K562 (cell line): ENCODE data around the gene HMOX2. TPM values are rescaled to one million over a fixed set of nuclear protein-coding genes. Genes with fewer than 3 reads are reported as not detected.

Source experiments
- ATAC-seq: fragments of 200-7000 bp; cut with Tn5 transposase; 3 replicates; pipeline ENCODE4 v1.9.1; 2020; ENCODE audit warnings: moderate library complexity
- BruUV-seq: library from RNA; stranded (reverse); fragments of 400-500 nt; replicated peaks from 2 replicates; lab custom pipeline; 2021; lab: Mats Ljungman, UMichigan
- CTCF ChIA-PET: fragments of 300-600 bp; formaldehyde crosslinking; extraction: SDS; loops from one replicate; lab custom pipeline; 2021; ENCODE audit warnings: low intra/inter-chr PET ratio; lab: Yijun Ruan, JAX
- POLR2A ChIA-PET: fragments of 300-600, 350-650 bp; sonication (Branson Sonifier 250); formaldehyde crosslinking; extraction: SDS; loops from one replicate; lab custom pipeline; 2021; ENCODE audit warnings: antibody characterized with exemption, inconsistent platforms; lab: Yijun Ruan, JAX
- DNase-seq, 4 experiments: peaks; one replicate each; pipeline versions ENCODE4 v3.0.0 to v3.0.0-alpha.2; 2011 to 2018; ENCODE audit warnings: low spot score in 3 of 4, mixed read lengths in 3 of 4; ENCODE audit errors: extremely low read depth in 1 of 4
- FAIRE-seq: peaks from 2 replicates; lab custom pipeline; 2011; peaks lifted over from hg19 to GRCh38; lab: Jason Lieb, UNC
- H2AFZ ChIP-seq: 2 replicates; pipeline ENCODE4 v1.6.0; 2011; ENCODE audit warnings: low read depth, low read length, control low read depth, inconsistent platforms
- H3K27ac ChIP-seq: fragments of 200-600 bp; 3 replicates; pipeline ENCODE4 v1.8.0; 2011; ENCODE audit warnings: low read depth, mild to moderate bottlenecking, control low read depth, inconsistent platforms, low read length, moderate library complexity, mixed read lengths; ENCODE audit errors: extremely low read depth
- H3K27me3 ChIP-seq, 2 experiments: fragments of 300-600 bp in 1 of 2; 2 replicates in 1 of 2; 3 replicates in 1 of 2; pipeline versions ENCODE4 v1.6.0 to v1.8.0; 2011; ENCODE audit warnings: inconsistent platforms in 2 of 2, low read length in 2 of 2, mild to moderate bottlenecking in 1 of 2, mixed read lengths in 1 of 2, moderate library complexity in 1 of 2; ENCODE audit not compliant: control insufficient read depth in 2 of 2, insufficient read depth in 2 of 2
- H3K36me3 ChIP-seq: fragments of 300-600 bp; 3 replicates; pipeline ENCODE4 v1.8.0; 2011; ENCODE audit warnings: mild to moderate bottlenecking, low read length, inconsistent platforms; ENCODE audit not compliant: control insufficient read depth, insufficient read depth
- H3K4me1 ChIP-seq, 2 experiments: fragments of 200-600 bp in 1 of 2; replicated peaks in 1 of 2; 2 replicates in 1 of 2; 3 replicates in 1 of 2; pipeline versions ENCODE4 v1.5.1 to v1.8.0; 2011; ENCODE audit warnings: inconsistent platforms in 2 of 2, low read length in 2 of 2, mild to moderate bottlenecking in 1 of 2, mixed read lengths in 1 of 2, moderate library complexity in 1 of 2; ENCODE audit not compliant: control insufficient read depth in 2 of 2, insufficient read depth in 2 of 2
- H3K4me2 ChIP-seq: 2 replicates; pipeline ENCODE4 v1.6.1; 2011; ENCODE audit warnings: low read length, control low read depth, inconsistent platforms, mixed read lengths; ENCODE audit not compliant: insufficient read depth
- H3K4me3 ChIP-seq: fragments of 200-600 bp; sonication (generic), shearing (Covaris generic); 2 replicates; pipeline ENCODE4 v1.5.1; 2016; ENCODE audit warnings: control low read depth, inconsistent platforms
- H3K79me2 ChIP-seq: fragments of 200-600 bp; 3 replicates; pipeline ENCODE4 v1.8.0; 2011; ENCODE audit warnings: low read length, inconsistent platforms; ENCODE audit not compliant: control insufficient read depth, insufficient read depth
- H3K9ac ChIP-seq, 2 experiments: 2 replicates each; pipeline versions ENCODE4 v1.6.0 to v1.6.1; 2011; ENCODE audit warnings: low read depth in 2 of 2, low read length in 2 of 2, control low read depth in 1 of 2, inconsistent platforms in 1 of 2, mild to moderate bottlenecking in 1 of 2, mixed read lengths in 1 of 2; ENCODE audit not compliant: insufficient read depth in 1 of 2
- H3K9me1 ChIP-seq: one replicate; pipeline ENCODE4 v1.6.0; 2011; ENCODE audit warnings: inconsistent platforms, mild to moderate bottlenecking, low read length, moderate library complexity; ENCODE audit not compliant: control insufficient read depth, insufficient read depth
- H3K9me3 ChIP-seq: replicated peaks from 2 replicates; pipeline ENCODE4 v1.5.1; 2011; ENCODE audit warnings: low read depth, low read length, inconsistent platforms; ENCODE audit not compliant: control insufficient read depth, insufficient read depth
- H4K20me1 ChIP-seq: replicated peaks from 2 replicates; pipeline ENCODE4 v1.6.1; 2011; ENCODE audit warnings: low read length, inconsistent platforms, mixed read lengths; ENCODE audit not compliant: control insufficient read depth, insufficient read depth
- DPF2 ChIP-seq: fragments of 450-650 bp; IDR thresholded peaks from 2 replicates; pipeline ENCODE4 v1.6.1; 2016
- HMGN3 ChIP-seq: IDR thresholded peaks from 2 replicates; pipeline ENCODE4 v1.6.1; 2011; ENCODE audit warnings: borderline replicate concordance, low read depth, mild to moderate bottlenecking, mixed read lengths, low read length; ENCODE audit not compliant: insufficient read length; ENCODE audit errors: extremely low read depth
- NR3C1 ChIP-seq: sonication (generic); formaldehyde crosslinking; IDR thresholded peaks from 2 replicates; pipeline ENCODE4 v1.8.1; 2022; ENCODE audit warnings: missing genetic modification reagents
- POLR2AphosphoS5 ChIP-seq: IDR thresholded peaks from 2 replicates; pipeline ENCODE4 v1.6.1; 2011; ENCODE audit warnings: mild to moderate bottlenecking, low read depth, low read length, moderate library complexity; ENCODE audit not compliant: control insufficient read depth, insufficient read depth
- POLR2G ChIP-seq: fragments of 200-400 bp; formaldehyde crosslinking; IDR thresholded peaks from 2 replicates; pipeline ENCODE4 v1.6.1; 2017; ENCODE audit warnings: low read depth, mild to moderate bottlenecking, antibody characterized with exemption, low read length, moderate library complexity
- RBFOX2 ChIP-seq: fragments of 200-400 bp; formaldehyde crosslinking; IDR thresholded peaks from 2 replicates; pipeline ENCODE4 v1.6.1; 2017; ENCODE audit warnings: low read depth, mild to moderate bottlenecking, low read length, moderate library complexity
- SRSF9 ChIP-seq: fragments of 200-400 bp; formaldehyde crosslinking; IDR thresholded peaks from 2 replicates; pipeline ENCODE4 v1.6.1; 2017; ENCODE audit warnings: low read depth, low read length, borderline replicate concordance
- ZFX ChIP-seq: sonication (generic); formaldehyde crosslinking; IDR thresholded peaks from 2 replicates; pipeline ENCODE4 v1.8.0; 2022; ENCODE audit warnings: mild to moderate bottlenecking, missing genetic modification reagents, moderate library complexity
- ZNF444 ChIP-seq: fragments of 250-450 bp; sonication (Bioruptor Pico); IDR thresholded peaks from 2 replicates; pipeline ENCODE4 v1.4.0; 2020; ENCODE audit warnings: mild to moderate bottlenecking, moderate library complexity
- WGBS: fragments of 100-300 bp; shearing (Covaris generic); methylation state at CpG from one replicate; pipeline ENCODE4 v1.1.6; 2016; ENCODE audit warnings: low coverage, mixed read lengths; ENCODE audit not compliant: insufficient coverage; ENCODE audit errors: missing lambda C conversion rate; 5-methylcytosine and 5-hydroxymethylcytosine counted together
- in situ Hi-C: fragments of 300-500 bp; cut with MboI; formaldehyde crosslinking; loops from 4 replicates; pipeline ENCODE4 v1.15.0; 2018; ENCODE audit warnings: inconsistent platforms, mixed read lengths
- intact Hi-C: fragments of 100-400 bp; cut with micrococcal nuclease; formaldehyde crosslinking; loops from 2 replicates; pipeline ENCODE4 v1.14.2; 2022
- polyA plus RNA-seq, 8 experiments: library from polyadenylated mRNA; depleted of rRNA in 4 of 8; stranded (reverse) in 5 of 8; unstranded in 3 of 8; fragments of >200 nt; fragmentation: Nextera tagmentation in 2 of 8; fragmentation: Illumina TruSeq in 1 of 8; extraction: Ambion mirVana in 2 of 8; extraction: Trizol in 1 of 8; gene quantifications; 2 replicates each; pipeline versions ENCODE4 v1.2.1 to v1.2.3, GENCODE V29; 2011 to 2014; ENCODE audit warnings: inconsistent platforms in 1 of 8, missing spikeins in 1 of 8
- total RNA-seq, 7 experiments: library from RNA; depleted of rRNA in 6 of 7; stranded (reverse); fragments of >200 nt in 6 of 7; fragmentation: Illumina TruSeq in 2 of 7; extraction: Trizol in 2 of 7; gene quantifications; 2 replicates each; pipeline versions ENCODE4 v1.2.1 to v1.2.3, GENCODE V29; 2011 to 2021; ENCODE audit warnings: low replicate concordance in 1 of 7
- TF ChIP-seq, protein P1 (sequence below): sonication (generic); formaldehyde crosslinking; IDR thresholded peaks from 2 replicates; pipeline ENCODE4 v1.8.1; 2023; ENCODE audit warnings: mild to moderate bottlenecking, missing genetic modification reagents

HMOX2 gene
- total and polyA plus RNA-seq, 9 of the 15 experiments (the other 6 are each of a cell fraction or from before 2014, with no cell fraction given): 26.8 to 87.4 (median 57.4) TPM

DNA sequence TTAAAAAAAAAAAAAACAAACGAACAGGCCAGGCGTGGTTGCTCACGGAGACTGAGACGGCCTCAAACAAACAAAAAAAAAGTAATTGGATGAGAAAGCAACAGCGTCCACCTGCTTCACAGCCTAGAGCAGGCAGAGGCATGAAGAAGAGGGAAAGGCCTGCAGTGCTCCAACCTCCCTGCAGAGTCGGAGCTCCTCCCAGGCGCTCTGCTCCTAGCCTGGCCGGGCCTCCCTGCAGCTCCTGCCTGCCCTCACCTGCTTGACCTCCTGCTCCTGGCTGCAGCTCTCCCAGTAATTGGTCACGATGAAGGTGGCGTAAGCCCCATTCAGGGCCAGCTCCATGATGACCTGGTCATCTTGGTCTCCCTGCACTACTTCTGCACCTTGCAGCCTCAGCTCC is 7.2 kb upstream of the HMOX2 start:
- in situ Hi-C loops (no loop called here), intact Hi-C loops (no loop called here)
- Histone ChIP-seq H3K9me3 (no peaks in the 10 kb centered on the region), H3K27me3 (no peaks in the 10 kb centered on the region), H3K9ac (peak overlapping the region in 1 of 2 experiments; percentile 3; a peak in 1 of 4 replicates), H3K4me1 (peaks cover 3 to 12% of the 10 kb centered on the region in 2 experiments; a peak in 3 of 5 replicates), H3K36me3 (peaks cover 58% of the 10 kb centered on the region; the same call in 2 of the 3 replicates), H3K79me2 (peaks cover 21% of the 10 kb centered on the region), H3K9me1 (no peaks in the 10 kb centered on the region), H3K27ac (no peak overlapping the region), H3K4me3 (no peak overlapping the region), H3K4me2 (no peak overlapping the region), H2AFZ (no peak overlapping the region), H4K20me1 (no peaks in the 10 kb centered on the region)
- no peak for DNase-seq
- WGBS: 98% methylated on average over 6 of the region's 10 CpGs
- TF ChIP-seq, protein P1, sequence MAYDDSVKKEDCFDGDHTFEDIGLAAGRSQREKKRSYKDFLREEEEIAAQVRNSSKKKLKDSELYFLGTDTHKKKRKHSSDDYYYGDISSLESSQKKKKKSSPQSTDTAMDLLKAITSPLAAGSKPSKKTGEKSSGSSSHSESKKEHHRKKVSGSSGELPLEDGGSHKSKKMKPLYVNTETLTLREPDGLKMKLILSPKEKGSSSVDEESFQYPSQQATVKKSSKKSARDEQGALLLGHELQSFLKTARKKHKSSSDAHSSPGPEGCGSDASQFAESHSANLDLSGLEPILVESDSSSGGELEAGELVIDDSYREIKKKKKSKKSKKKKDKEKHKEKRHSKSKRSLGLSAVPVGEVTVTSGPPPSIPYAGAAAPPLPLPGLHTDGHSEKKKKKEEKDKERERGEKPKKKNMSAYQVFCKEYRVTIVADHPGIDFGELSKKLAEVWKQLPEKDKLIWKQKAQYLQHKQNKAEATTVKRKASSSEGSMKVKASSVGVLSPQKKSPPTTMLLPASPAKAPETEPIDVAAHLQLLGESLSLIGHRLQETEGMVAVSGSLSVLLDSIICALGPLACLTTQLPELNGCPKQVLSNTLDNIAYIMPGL (CRISPR knock-in tag): no peak
- TF ChIP-seq POLR2G: 0 out of 2 replicates have a peak, but pooled peaks have one; percentile 21
- peak; percentile 46; the same call in 1 of the 2 replicates for TF ChIP-seq RBFOX2
- TF ChIP-seq POLR2AphosphoS5: 0 out of 2 replicates have a peak, but pooled peaks have one; percentile 8
- no peak for TF ChIP-seq DPF2
- TF ChIP-seq NR3C1: no peak
- TF ChIP-seq ZFX (CRISPR knock-in tag): no peak
- TF ChIP-seq HMGN3: no peak
- TF ChIP-seq ZNF444: no peak
- TF ChIP-seq SRSF9: no peak
- ChIA-PET POLR2A (interaction anchor here (0.7 to 6.6 kb wide), 2 partner anchors 8 to 105 kb away, joined by 3 to 59 read pairs; no protein-coding TSS in a partner anchor), CTCF (no interaction called here)
- ATAC-seq: no peak
- BruUV-seq: no TSS peak
- FAIRE-seq: no peak
